HepG2 (cell line): ENCODE measurements around the gene MORC3. TPM values are rescaled to one million over a fixed set of nuclear protein-coding genes. Genes with fewer than 3 reads are reported as not detected.
"Not testable (repeated sequence)": the region's sequence is repeated elsewhere in the genome, so short reads cannot be mapped to it uniquely, and the experiment has no call there.

Source experiments
- ATAC-seq: fragments of 200-7000 bp; cut with Tn5 transposase; 3 replicates; pipeline ENCODE4 v1.9.1; 2020; ENCODE audit warnings: mild to moderate bottlenecking, moderate library complexity
- BruUV-seq: library from RNA; stranded (reverse); fragments of 400-500 nt; replicated peaks from 2 replicates; lab custom pipeline; 2021; lab: Mats Ljungman, UMichigan
- CTCF ChIA-PET: fragments of 300-600 bp; formaldehyde crosslinking; extraction: SDS; loops from one replicate; lab custom pipeline; 2021; ENCODE audit warnings: low total read pairs, inconsistent platforms, low intra/inter-chr PET ratio; lab: Yijun Ruan, JAX
- POLR2A ChIA-PET: fragments of 350-600 bp; sonication (Branson Sonifier 250); formaldehyde crosslinking; loops from one replicate; lab custom pipeline; 2020; ENCODE audit warnings: antibody characterized with exemption, inconsistent platforms; lab: Yijun Ruan, JAX
- DNase-seq: peaks from one replicate; pipeline ENCODE4 v3.0.0-alpha.2; 2015; ENCODE audit warnings: low spot score
- FAIRE-seq: peaks from 3 replicates; lab custom pipeline; 2011; peaks lifted over from hg19 to GRCh38; lab: Jason Lieb, UNC
- H2AFZ ChIP-seq: one replicate; pipeline ENCODE4 v1.6.1; 2011; ENCODE audit warnings: low read length, inconsistent platforms
- H3K27ac ChIP-seq: fragments of 300-600 bp; 3 replicates; pipeline ENCODE4 v1.8.0; 2011; ENCODE audit warnings: mixed run types, mild to moderate bottlenecking, mixed read lengths, low read length, inconsistent platforms; ENCODE audit not compliant: insufficient read depth; ENCODE audit errors: extremely low read length
- H3K27me3 ChIP-seq, 2 experiments: fragments of 200-600 bp in 1 of 2; 2 replicates in 1 of 2; 3 replicates in 1 of 2; pipeline versions ENCODE4 v1.6.0 to v1.8.0; 2011; ENCODE audit warnings: low read length in 2 of 2, mild to moderate bottlenecking in 2 of 2, moderate library complexity in 2 of 2, inconsistent platforms in 1 of 2; ENCODE audit not compliant: insufficient read depth in 2 of 2, control insufficient read depth in 1 of 2
- H3K36me3 ChIP-seq, 2 experiments: fragments of 200-600 bp in 1 of 2; replicated peaks in 1 of 2; 2 replicates in 1 of 2; 3 replicates in 1 of 2; pipeline versions ENCODE4 v1.5.1 to v1.8.0; 2011; ENCODE audit warnings: low read length in 2 of 2, inconsistent platforms in 1 of 2; ENCODE audit not compliant: insufficient read depth in 2 of 2, control insufficient read depth in 1 of 2
- H3K4me1 ChIP-seq: 2 replicates; pipeline ENCODE4 v1.5.1; 2012; ENCODE audit warnings: low read length, inconsistent platforms; ENCODE audit not compliant: insufficient read depth
- H3K4me2 ChIP-seq: 2 replicates; pipeline ENCODE4 v1.6.0; 2011; ENCODE audit warnings: low read depth, low read length, inconsistent platforms
- H3K4me3 ChIP-seq, 3 experiments: fragments of 200-600 bp in 1 of 3; sonication (generic), shearing (Covaris generic) in 1 of 3; replicated peaks in 1 of 3; 2 replicates each; pipeline ENCODE4 v1.5.1; 2011 to 2016; ENCODE audit warnings: low read length in 3 of 3, inconsistent platforms in 2 of 3, low read depth in 2 of 3, mild to moderate bottlenecking in 2 of 3, control low read depth in 1 of 3, mixed read lengths in 1 of 3; ENCODE audit not compliant: insufficient read depth in 1 of 3
- H3K79me2 ChIP-seq: one replicate; pipeline ENCODE4 v1.6.1; 2011; ENCODE audit warnings: low read length, inconsistent platforms; ENCODE audit not compliant: insufficient read depth
- H3K9ac ChIP-seq: 2 replicates; pipeline ENCODE4 v1.6.0; 2011; ENCODE audit warnings: mild to moderate bottlenecking, low read depth, low read length, inconsistent platforms; ENCODE audit not compliant: insufficient read depth
- H3K9me3 ChIP-seq: 2 replicates; pipeline ENCODE4 v1.5.1; 2012; ENCODE audit warnings: mild to moderate bottlenecking, low read length
- H4K20me1 ChIP-seq: 2 replicates; pipeline ENCODE4 v1.6.0; 2011; ENCODE audit warnings: inconsistent platforms, mild to moderate bottlenecking, low read length, moderate library complexity; ENCODE audit not compliant: insufficient read depth
- CEBPB ChIP-seq: IDR thresholded peaks from 2 replicates; pipeline ENCODE4 v1.6.1; 2011; ENCODE audit warnings: low read depth, low read length, improper control_type of control experiment, borderline replicate concordance
- PTBP1 ChIP-seq: fragments of 200-400 bp; formaldehyde crosslinking; IDR thresholded peaks from 2 replicates; pipeline ENCODE4 v1.6.1; 2018; ENCODE audit warnings: low read length, low read depth; ENCODE audit not compliant: poor library complexity, severe bottlenecking
- WGBS: methylation state at CpG from one replicate; pipeline ENCODE4 v1.1.6; 2017; ENCODE audit warnings: low lambda C conversion rate; 5-methylcytosine and 5-hydroxymethylcytosine counted together
- in situ Hi-C: cut with HindIII; loops from 2 replicates; pipeline ENCODE4 v1.10.0; 2017; ENCODE audit warnings: low pct_unique_long_range_greater_than_20kb; ENCODE audit not compliant: extremely low pct_ligation_motif_present
- intact Hi-C: fragments of 100-400 bp; cut with micrococcal nuclease; formaldehyde crosslinking; loops from one replicate; pipeline ENCODE4 v1.10.0; 2022; ENCODE audit not compliant: unreplicated experiment
- polyA plus RNA-seq, 8 experiments: library from polyadenylated mRNA; depleted of rRNA in 3 of 8; stranded (reverse) in 7 of 8; unstranded in 1 of 8; fragments of >200 nt; fragmentation: Illumina TruSeq in 4 of 8; extraction: Trizol in 4 of 8; gene quantifications; 2 replicates each; pipeline versions ENCODE4 v1.2.1 to v1.2.3, GENCODE V29; 2011 to 2016; ENCODE audit warnings: low read depth in 4 of 8, missing spikeins in 1 of 8, mixed read lengths in 1 of 8; ENCODE audit not compliant: insufficient read depth in 1 of 8
- total RNA-seq, 5 experiments: library from RNA; depleted of rRNA; stranded (reverse); fragments of >200 nt; fragmentation: Illumina TruSeq; extraction: Trizol; gene quantifications; 2 replicates each; pipeline ENCODE4 v1.2.3, GENCODE V29; 2016; ENCODE audit warnings: low read depth in 1 of 5

MORC3 gene
- total and polyA plus RNA-seq, 2 of the 13 experiments (the other 11 are each of a cell fraction or from before 2014, with no cell fraction given), result 12.9 to 19.5 TPM

DNA sequence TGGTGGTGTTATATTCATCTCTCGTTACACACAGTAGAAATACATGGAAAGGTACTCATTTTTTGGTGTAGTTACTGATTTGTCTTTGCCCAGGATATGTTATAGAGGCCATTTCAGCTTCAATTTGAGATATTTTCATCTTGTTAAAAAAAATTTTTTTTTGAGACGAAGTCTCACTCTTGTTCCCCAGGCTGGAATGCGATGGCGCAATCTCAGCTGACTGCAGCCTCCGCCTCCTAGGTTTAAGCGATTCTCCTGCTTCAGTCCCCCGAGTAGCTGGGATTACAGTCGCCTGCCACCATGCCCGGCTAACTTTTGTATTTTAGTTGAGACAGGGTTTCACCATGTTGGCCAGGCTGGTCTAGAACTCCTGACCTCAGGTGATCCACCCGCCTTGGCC is 19.0 kb downstream of the MORC3 start:
- Histone ChIP-seq H3K4me1 (no peaks in the 10 kb centered on the region), H3K9ac (no peak overlapping the region), H3K79me2 (peaks cover 9% of the 10 kb centered on the region), H3K27ac (no peak overlapping the region), H3K4me3 (no peak overlapping the region), H3K4me2 (no peak overlapping the region), H4K20me1 (peaks cover 2% of the 10 kb centered on the region; the same call in 1 of the 2 replicates), H3K36me3 (peaks cover 10 to 66% of the 10 kb centered on the region in 2 experiments; a peak in 4 of 5 replicates), H3K9me3 (no peaks in the 10 kb centered on the region), H3K27me3 (no peaks in the 10 kb centered on the region), H2AFZ (no peak overlapping the region)
- no peak for FAIRE-seq
- ChIA-PET CTCF (no interaction called here), POLR2A (no interaction called here)
- WGBS, result 95% methylated on average over 10 of the region's 10 CpGs
- no TSS peak for BruUV-seq
- no peak for DNase-seq
- intact Hi-C loops (no loop called here), in situ Hi-C loops (no loop called here)
- no peak for TF ChIP-seq PTBP1
- peak; percentile 30; the same call in 1 of the 2 replicates for TF ChIP-seq CEBPB
- ATAC-seq, result no peak

DNA sequence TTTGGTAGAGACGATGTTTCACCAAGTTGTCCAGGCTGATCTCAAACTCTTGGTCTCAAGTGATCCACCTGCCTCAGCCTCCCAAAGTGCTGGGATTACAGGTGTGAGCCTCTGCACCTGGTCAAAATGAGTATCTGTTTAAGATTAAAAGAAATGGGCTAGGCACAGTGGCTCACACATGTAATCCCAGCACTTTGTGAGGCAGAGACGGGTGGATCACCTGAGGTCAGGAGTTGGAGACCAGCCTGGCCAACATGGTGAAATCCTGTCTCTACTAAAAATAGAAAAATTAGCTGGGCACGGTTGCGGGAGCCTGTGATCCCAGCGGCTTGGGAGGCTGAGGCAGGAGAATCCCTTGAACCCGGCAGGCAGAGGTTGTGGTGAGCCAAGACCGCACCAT is 22.6 kb downstream of the MORC3 start:
- in situ Hi-C loops, CTCF ChIA-PET: not testable (repeated sequence)
- WGBS, result 97% methylated on average over 7 of the region's 7 CpGs

More for the DNA sequence above, 22.6 kb downstream of the MORC3 start:
- FAIRE-seq, H3K4me1 ChIP-seq, intact Hi-C loops, H3K4me3 ChIP-seq, H3K27ac ChIP-seq, H3K9me3 ChIP-seq, H4K20me1 ChIP-seq, H3K27me3 ChIP-seq, ATAC-seq, H3K9ac ChIP-seq, H3K79me2 ChIP-seq, H2AFZ ChIP-seq, H3K4me2 ChIP-seq, POLR2A ChIA-PET, DNase-seq, BruUV-seq: not testable (repeated sequence)
- H3K36me3 ChIP-seq, result peaks cover 16 to 76% of the 10 kb centered on the region in 2 experiments; a peak in 4 of 5 replicates
